Activated CD4-positive, alpha-beta T cell treated with anti-CD3 and anti-CD28 coated beads for 48 hours (primary cell): Measurements from ENCODE around the gene COPS7B.

Experiments used
- DNase-seq: peaks from one replicate; pipeline ENCODE4 v3.0.0-alpha.2; 2020

Gene COPS7B

GRCh38 chr2:231786917-231787292 is 660 bp downstream of the COPS7B start:
- no peak for DNase-seq

GRCh38 chr2:231791107-231791506 is 4.9 kb downstream of the COPS7B start:
- DNase-seq = no peak

- DNase-seq = no peak
Observed at GRCh38 chr2:231794383-231794782, 8.1 kb downstream of the COPS7B start.

GRCh38 chr2:231795525-231796327 is 9.5 kb downstream of the COPS7B start:
- no peak for DNase-seq

- peak; percentile 74 for DNase-seq
Observed at GRCh38 chr2:231800493-231801091, 14.3 kb downstream of the COPS7B start.

GRCh38 chr2:231803501-231804138 is 17.4 kb downstream of the COPS7B start:
- DNase-seq = no peak

- no peak for DNase-seq
Observed at GRCh38 chr2:231807020-231807419, 20.8 kb downstream of the COPS7B start.

GRCh38 chr2:231810905-231811304 is 24.7 kb downstream of the COPS7B start:
- DNase-seq = no peak

GRCh38 chr2:231816327-231817026 is 30.2 kb downstream of the COPS7B start:
- no peak for DNase-seq

- DNase-seq = no peak
Observed at GRCh38 chr2:231819447-231820042, 33.3 kb downstream of the COPS7B start.

GRCh38 chr2:231820786-231821303 is 34.6 kb downstream of the COPS7B start:
- no peak for DNase-seq

- no peak for DNase-seq
Observed at GRCh38 chr2:231821908-231822307, 35.7 kb downstream of the COPS7B start.

GRCh38 chr2:231853105-231853504 is 66.9 kb downstream of the COPS7B start:
- DNase-seq = no peak

GRCh38 chr2:231854616-231855125 is 68.4 kb downstream of the COPS7B start:
- DNase-seq = no peak

- no peak for DNase-seq
Observed at GRCh38 chr2:231856959-231857358, 70.7 kb downstream of the COPS7B start.
